B cell (primary cell): ENCODE measurements around the gene JCAD. TPM values are rescaled to one million over a fixed set of nuclear protein-coding genes. Genes with fewer than 3 reads are reported as not detected.

Experiments used
- ATAC-seq: fragments of 200-7000 bp; cut with Tn5 transposase; one replicate; pipeline ENCODE4 v1.10.0; 2021; ENCODE audit warnings: low read depth, mild to moderate bottlenecking, moderate number of reproducible peaks, moderate library complexity
- CTCF ChIA-PET: fragments of 350-600 bp; sonication (Branson Sonifier 250); formaldehyde crosslinking; loops from one replicate; lab custom pipeline; 2021; ENCODE audit warnings: antibody characterized with exemption, inconsistent platforms; lab: Charles Lee
- POLR2A ChIA-PET: fragments of 350-600 bp; sonication (Branson Sonifier 250); formaldehyde crosslinking; loops from one replicate; lab custom pipeline; 2021; ENCODE audit warnings: antibody characterized with exemption; lab: Charles Lee
- DNase-seq: peaks from one replicate; pipeline ENCODE4 v3.0.0; 2013
- H2AFZ ChIP-seq: 2 replicates; pipeline ENCODE4 v1.6.1; 2012; ENCODE audit warnings: mild to moderate bottlenecking, low read depth, low read length; ENCODE audit not compliant: insufficient read depth, poor library complexity, severe bottlenecking
- H3K27ac ChIP-seq, 2 donors: 1 replicate in 1 of 2; 2 replicates in 1 of 2; pipeline ENCODE4 v1.5.1; 2012 to 2013; ENCODE audit warnings: low read length in 2 of 2, mild to moderate bottlenecking in 2 of 2, moderate library complexity in 1 of 2
- H3K27me3 ChIP-seq, 4 experiments: fragments of 200-600 bp in 1 of 4; sonication (generic) in 1 of 4; replicated peaks in 1 of 4; 1 replicate in 2 of 4; 2 replicates in 2 of 4; pipeline versions ENCODE4 v1.6.1 to v1.7.0; 2013 to 2016; ENCODE audit warnings: low read length in 3 of 4, mild to moderate bottlenecking in 2 of 4, mixed read lengths in 1 of 4, moderate library complexity in 1 of 4; ENCODE audit not compliant: insufficient read depth in 4 of 4, control insufficient read depth in 3 of 4; ENCODE audit errors: control extremely low read depth in 1 of 4
- H3K36me3 ChIP-seq, 2 experiments: replicated peaks in 1 of 2; 1 replicate in 1 of 2; 2 replicates in 1 of 2; pipeline versions ENCODE4 v1.6.1 to v1.7.1; 2013; ENCODE audit warnings: low read length in 1 of 2; ENCODE audit not compliant: insufficient read depth in 2 of 2, control insufficient read depth in 1 of 2; ENCODE audit errors: control extremely low read depth in 1 of 2, extremely low read depth in 1 of 2
- H3K4me1 ChIP-seq, 2 donors: fragments of 200-600 bp in 1 of 2; sonication (generic) in 1 of 2; 1 replicate in 1 of 2; 2 replicates in 1 of 2; pipeline versions ENCODE4 v1.5.1 to v1.6.1; 2013 to 2017; ENCODE audit warnings: low read length in 2 of 2; ENCODE audit not compliant: control insufficient read depth in 2 of 2, insufficient read depth in 2 of 2
- H3K4me2 ChIP-seq: replicated peaks from 2 replicates; pipeline ENCODE3; 2012; ENCODE audit warnings: mild to moderate bottlenecking, low read depth, low read length; ENCODE audit not compliant: poor library complexity, severe bottlenecking
- H3K4me3 ChIP-seq, 5 experiments: fragments of 200-600 bp in 1 of 5; sonication (generic) in 1 of 5; 1 replicate in 3 of 5; 2 replicates in 2 of 5; pipeline versions ENCODE4 v1.5.1 to v1.7.0; 2011 to 2016; ENCODE audit warnings: low read length in 4 of 5, mild to moderate bottlenecking in 4 of 5, low read depth in 2 of 5, control low read depth in 1 of 5, moderate library complexity in 1 of 5; ENCODE audit not compliant: insufficient read depth in 1 of 5; ENCODE audit errors: control extremely low read depth in 1 of 5, extremely low read depth in 1 of 5
- H3K79me2 ChIP-seq: fragments of 200-600 bp; sonication (generic); one replicate; pipeline ENCODE4 v1.6.0; 2016; ENCODE audit warnings: low read length; ENCODE audit not compliant: control insufficient read depth, insufficient read depth
- H3K9ac ChIP-seq: fragments of 200-600 bp; sonication (generic); 2 replicates; pipeline ENCODE4 v1.6.1; 2017; ENCODE audit warnings: mild to moderate bottlenecking, low read length, moderate library complexity
- H3K9me3 ChIP-seq, 3 donors: one replicate each; pipeline versions ENCODE4 v1.6.1 to v1.7.1; 2013; ENCODE audit warnings: low read length in 2 of 3; ENCODE audit not compliant: control insufficient read depth in 2 of 3, insufficient read depth in 1 of 3; ENCODE audit errors: control extremely low read depth in 1 of 3
- H4K20me1 ChIP-seq: 2 replicates; pipeline ENCODE4 v1.6.0; 2012; ENCODE audit warnings: mild to moderate bottlenecking, low read length; ENCODE audit not compliant: insufficient read depth, control insufficient read depth, poor library complexity, severe bottlenecking
- H3K27ac Mint-ChIP-seq: one replicate; pipeline ENCODE4 v1.8.0; 2021; ENCODE audit warnings: mixed read lengths
- H3K27me3 Mint-ChIP-seq: one replicate; pipeline ENCODE4 v1.8.0; 2021; ENCODE audit warnings: mixed read lengths
- H3K4me1 Mint-ChIP-seq: one replicate; pipeline ENCODE4 v1.8.0; 2021; ENCODE audit warnings: mixed read lengths
- H3K4me3 Mint-ChIP-seq: one replicate; pipeline ENCODE4 v1.8.0; 2021; ENCODE audit warnings: mixed read lengths
- H3K9me3 Mint-ChIP-seq: one replicate; pipeline ENCODE4 v1.8.0; 2022; ENCODE audit warnings: mixed read lengths; ENCODE audit not compliant: insufficient read depth
- CTCF ChIP-seq: fragments of 200-600 bp; IDR thresholded peaks from one replicate; pipeline ENCODE4 v1.8.0; 2022; ENCODE audit warnings: antibody characterized with exemption, mild to moderate bottlenecking
- EZH2 ChIP-seq: IDR thresholded peaks from 2 replicates; pipeline ENCODE4 v1.6.1; 2012; ENCODE audit warnings: borderline replicate concordance, low read depth, mild to moderate bottlenecking, moderate library complexity, low read length; ENCODE audit not compliant: insufficient read depth, poor library complexity, severe bottlenecking
- WGBS: methylation state at CpG from one replicate; pipeline ENCODE4 v1.1.5; 2013; ENCODE audit warnings: missing lambda C conversion rate; ENCODE audit not compliant: insufficient coverage; 5-methylcytosine and 5-hydroxymethylcytosine counted together
- intact Hi-C: fragments of 100-400 bp; cut with micrococcal nuclease; formaldehyde crosslinking; loops from one replicate; pipeline ENCODE4 v1.10.0; 2022
- polyA plus RNA-seq: library from polyadenylated mRNA; depleted of rRNA; stranded (reverse); fragments of >200 nt; gene quantifications from 2 replicates; pipeline ENCODE4 v1.2.3, GENCODE V29; 2012
- total RNA-seq, 2 donors: library from RNA; stranded (reverse); fragments of 120-200 nt in 1 of 2; gene quantifications; 1 replicate in 1 of 2; 2 replicates in 1 of 2; pipeline versions ENCODE4 v1.2.3 to v1.2.4, GENCODE V29; 2013 to 2022

Gene JCAD
- total and polyA plus RNA-seq, 2 donors (not counting 1 experiment from before 2014, with no cell fraction given): 0.37 TPM; not detected in 1

- Mint-ChIP-seq H3K27me3 (peaks cover 28% of the 10 kb centered on the region), H3K4me3 (no peak overlapping the region), H3K9me3 (no peaks in the 10 kb centered on the region), H3K27ac (no peak overlapping the region), H3K4me1 (peaks cover 7% of the 10 kb centered on the region)
- no CpG with 5 or more reads among the region's 3 CpGs for WGBS
- intact Hi-C loops: no loop called here
- H3K27ac ChIP-seq: no peak overlapping the region
- peaks cover 0 to 25% (median 11%) of the 10 kb centered on the region in 4 experiments for H3K27me3 ChIP-seq
- H3K4me1 ChIP-seq: peaks cover 10 to 12% of the 10 kb centered on the region in 2 donors
- DNase-seq (no peak), ATAC-seq (no peak)
- no peak overlapping the region for H3K4me3 ChIP-seq
- H3K9me3 ChIP-seq: no peaks in the 10 kb centered on the region
- H3K4me2 ChIP-seq: no peak overlapping the region
- no peaks in the 10 kb centered on the region for H4K20me1 ChIP-seq
- no peak overlapping the region for H3K9ac ChIP-seq
- no peak overlapping the region for H2AFZ ChIP-seq
- no peaks in the 10 kb centered on the region for H3K36me3 ChIP-seq
- H3K79me2 ChIP-seq: no peaks in the 10 kb centered on the region
- POLR2A ChIA-PET: no interaction called here
- CTCF ChIA-PET: no interaction called here
- TF ChIP-seq CTCF: no peak
- TF ChIP-seq EZH2: no peak
These were observed 4.1 kb downstream of the JCAD start for GRCh38 chr10:30055226-30055662.

- no peak overlapping the region for H3K4me3 ChIP-seq
- ChIA-PET POLR2A (no interaction called here), CTCF (no interaction called here)
- WGBS: 94% methylated on average over 6 of the region's 6 CpGs
- H3K9ac ChIP-seq: no peak overlapping the region
- no peak overlapping the region for H3K27ac ChIP-seq
- peaks cover 6% of the 10 kb centered on the region in 2 donors for H3K4me1 ChIP-seq
- H3K9me3 ChIP-seq: no peaks in the 10 kb centered on the region
- no peak for ATAC-seq
- DNase-seq: no peak
- H3K4me2 ChIP-seq: no peak overlapping the region
- no peaks in the 10 kb centered on the region for H3K79me2 ChIP-seq
- no peak for TF ChIP-seq CTCF
- no peak for TF ChIP-seq EZH2
- no peak overlapping the region for H3K4me3 Mint-ChIP-seq
- no peak overlapping the region for H2AFZ ChIP-seq
- H3K4me1 Mint-ChIP-seq: peaks cover 16% of the 10 kb centered on the region
- H3K27me3 ChIP-seq: peaks cover 0 to 24% (median 14%) of the 10 kb centered on the region in 4 experiments
- no peak overlapping the region for H3K27ac Mint-ChIP-seq
- no peaks in the 10 kb centered on the region for H3K36me3 ChIP-seq
- no peaks in the 10 kb centered on the region for H3K9me3 Mint-ChIP-seq
- intact Hi-C loops: no loop called here
- peaks cover 38% of the 10 kb centered on the region for H3K27me3 Mint-ChIP-seq
- H4K20me1 ChIP-seq: no peaks in the 10 kb centered on the region
These were observed 7.3 kb downstream of the JCAD start for GRCh38 chr10:30052062-30052461.
